ENCODE measurements around the gene E2F1. TPM values are rescaled to one million over a fixed set of nuclear protein-coding genes. Genes with fewer than 3 reads are reported as not detected.

E2F1 gene
- total RNA-seq, 1 experiment from 2014 or later = 44.2 TPM

- Mint-ChIP-seq H3K4me3 (no peak overlapping the region), H3K36me3 (no peaks in the 10 kb centered on the region), H3K9me3 (no peaks in the 10 kb centered on the region), H3K27me3 (ENCODE audit: low read depth) (peaks cover 3% of the 10 kb centered on the region; the same call in 1 of the 2 replicates), H3K27ac (no peak overlapping the region), H3K4me1 (peaks cover 6% of the 10 kb centered on the region)
- CTCF ChIA-PET = interaction anchor here (1.1 to 1.5 kb wide), 2 partner anchors 47 to 284 kb away, joined by 3 read pairs; partner anchors contain the start of gene SNTA1
- POLR2A ChIA-PET = no interaction called here
- ATAC-seq (no peak), DNase-seq (ENCODE audit: low spot score) (no peak)
- no peak for TF ChIP-seq ZNF425 (CRISPR knock-in tag; conservative IDR thresholded peaks at IDR 0.05)
- no peak for TF ChIP-seq PRRX2 (CRISPR knock-in tag; IDR thresholded peaks at IDR 0.05)
- no peak for TF ChIP-seq GABPB1 (CRISPR knock-in tag; IDR thresholded peaks at IDR 0.05)
Measured at GRCh38 chr20:33727806-33728205, 41.6 kb upstream of the E2F1 start.

GRCh38 chr20:33727115-33727479 is 40.9 kb upstream of the E2F1 start:
- Mint-ChIP-seq H3K27ac (no peak overlapping the region), H3K36me3 (no peaks in the 10 kb centered on the region), H3K4me3 (no peak overlapping the region), H3K9me3 (no peaks in the 10 kb centered on the region), H3K27me3 (ENCODE audit: low read depth) (peaks cover 3% of the 10 kb centered on the region; the same call in 1 of the 2 replicates), H3K4me1 (peaks cover 2% of the 10 kb centered on the region; the same call in 1 of the 2 replicates)
- TF ChIP-seq TCF7 (CRISPR knock-in tag; IDR thresholded peaks at IDR 0.05; ENCODE audit: low read depth) = no peak
- no peak for TF ChIP-seq NR2C2 (CRISPR knock-in tag; IDR thresholded peaks at IDR 0.05)
- no peak for TF ChIP-seq ESRRA (CRISPR knock-in tag; IDR thresholded peaks at IDR 0.05; ENCODE audit: borderline replicate concordance)
- TF ChIP-seq ZSCAN18 (CRISPR knock-in tag; IDR thresholded peaks at IDR 0.05) = no peak
- no peak for TF ChIP-seq ZNF317 (CRISPR knock-in tag; IDR thresholded peaks at IDR 0.05; ENCODE audit: borderline replicate concordance, low read depth)
- TF ChIP-seq CDX4 (CRISPR knock-in tag; IDR thresholded peaks at IDR 0.05; ENCODE audit: borderline replicate concordance) = no peak
- TF ChIP-seq ERG (CRISPR knock-in tag; IDR thresholded peaks at IDR 0.05) = no peak
- TF ChIP-seq NFYB (CRISPR knock-in tag; conservative IDR thresholded peaks at IDR 0.05; ENCODE audit: low read depth) = no peak
- TF ChIP-seq ATF6 (CRISPR knock-in tag; IDR thresholded peaks at IDR 0.05) = no peak
- no peak for TF ChIP-seq JUN (CRISPR knock-in tag; IDR thresholded peaks at IDR 0.05)
- no peak for TF ChIP-seq AR (CRISPR knock-in tag; IDR thresholded peaks at IDR 0.05)
- TF ChIP-seq TEAD4 (CRISPR knock-in tag; IDR thresholded peaks at IDR 0.05) = no peak
- DNase-seq (ENCODE audit: low spot score) = no peak
- ChIA-PET CTCF (interaction anchor here (1.5 kb wide), 1 partner anchor 284 kb away, joined by 3 read pairs; the partner anchor contains the start of gene SNTA1), POLR2A (no interaction called here)
- no peak for ATAC-seq

Measured in WTC11 (cell line).